ENCODE results near the gene ZHX3.

The ZHX3 gene

GRCh38 chr20:41345729-41346067 is 28.2 kb upstream of the ZHX3 start:
- no peak for DNase-seq (ENCODE audit: low spot score)

GRCh38 chr20:41344938-41345728 is 27.6 kb upstream of the ZHX3 start:
- TF ChIP-seq CTCF (IDR thresholded peaks at IDR 0.05; ENCODE audit: extremely low read depth, missing control alignments), result no peak

More at GRCh38 chr20:41345729-41346067, 28.2 kb upstream of the ZHX3 start:
- TF ChIP-seq CTCF (IDR thresholded peaks at IDR 0.05; ENCODE audit: extremely low read depth, missing control alignments), result no peak

GRCh38 chr20:41344477-41344876 is 26.9 kb upstream of the ZHX3 start:
- no peak for TF ChIP-seq CTCF (IDR thresholded peaks at IDR 0.05; ENCODE audit: extremely low read depth, missing control alignments)
- DNase-seq (ENCODE audit: low spot score), result no peak

More at GRCh38 chr20:41344938-41345728, 27.6 kb upstream of the ZHX3 start:
- DNase-seq (ENCODE audit: low spot score), result no peak

- no peak for DNase-seq (ENCODE audit: low spot score)
- no peak for TF ChIP-seq CTCF (IDR thresholded peaks at IDR 0.05; ENCODE audit: extremely low read depth, missing control alignments)
Observed at GRCh38 chr20:41342474-41343464, 25.2 kb upstream of the ZHX3 start.

- no peak for TF ChIP-seq CTCF (IDR thresholded peaks at IDR 0.05; ENCODE audit: extremely low read depth, missing control alignments)
- peak; percentile 80 for DNase-seq (ENCODE audit: low spot score)
Observed at GRCh38 chr20:41340327-41341055, 23.0 kb upstream of the ZHX3 start, which contains the start of gene LPIN3. Gene LPIN3 (plus strand): TSS chr20:41340821. CDS start chr20:41345804, 4,983 bp downstream.

- peak; percentile 89 for TF ChIP-seq CTCF (IDR thresholded peaks at IDR 0.05; ENCODE audit: extremely low read depth, missing control alignments)
- peak; percentile 86 for DNase-seq (ENCODE audit: low spot score)
Observed at GRCh38 chr20:41339957-41340326, 22.4 kb upstream of the ZHX3 start.

All from GM20000 (cell line).